Right cardiac atrium (tissue), 5 donors: ENCODE results near the gene MLLT10. TPM values are rescaled to one million over a fixed set of nuclear protein-coding genes. Genes with fewer than 3 reads are reported as not detected.

ENCODE experiments used
- ATAC-seq, 2 donors: fragments of 200-7000 bp; cut with Tn5 transposase; one replicate each; pipeline versions ENCODE4 v1.8.0 to v1.9.1; 2020; ENCODE audit warnings: moderate library complexity in 2 of 2, mild to moderate bottlenecking in 1 of 2
- DNase-seq, 3 donors: peaks; one replicate each; pipeline ENCODE4 v3.0.0-alpha.2; 2020
- H3K27ac ChIP-seq: one replicate; pipeline ENCODE4 v1.5.1; 2013; ENCODE audit warnings: mild to moderate bottlenecking, low read length, control low read depth, moderate library complexity
- H3K27me3 ChIP-seq: one replicate; pipeline ENCODE4 v1.6.1; 2013; ENCODE audit not compliant: control insufficient read depth, insufficient read depth
- H3K4me1 ChIP-seq: one replicate; pipeline ENCODE4 v1.6.1; 2013; ENCODE audit warnings: low read length; ENCODE audit not compliant: control insufficient read depth, insufficient read depth
- H3K4me3 ChIP-seq: one replicate; pipeline ENCODE4 v1.5.1; 2013; ENCODE audit warnings: low read length, control low read depth
- H3K9me3 ChIP-seq: one replicate; pipeline ENCODE4 v1.6.1; 2013; ENCODE audit warnings: low read length; ENCODE audit not compliant: control insufficient read depth
- WGBS: extraction: QIAGEN DNeasy Blood & Tissue Kit; methylation state at CpG from one replicate; pipeline ENCODE4 v1.1.7; 2013; 5-methylcytosine and 5-hydroxymethylcytosine counted together
- intact Hi-C, 4 donors: fragments of 100-400 bp; cut with DNase I; formaldehyde crosslinking; loops; one replicate each; pipeline versions ENCODE4 v1.11.0 to v1.14.0; 2022 to 2023
- polyA plus RNA-seq: library from polyadenylated mRNA; stranded (reverse); fragments of 200-250 nt; gene quantifications from one replicate; pipeline ENCODE4 v1.2.3, GENCODE V29; 2013
- total RNA-seq, 4 donors: library from RNA; stranded (reverse); fragmentation: NEBNext Ultra II Directional; extraction: Animal tissue kit (Norgen Biotek cat#: 25700); gene quantifications; one replicate each; pipeline ENCODE4 v1.2.1, GENCODE V29; 2021
- donor health status: healthy with polysubstance abuse.
- donor health status: DM: no; HTN: yes; CAD: no.
- donor health status: DM: no; HTN: no; CAD: no.
- donor health status: DM: no; HTN: yes; CAD: no; lungs with severe emphysema.
- donor health status: DM: yes; HTN: yes; CAD: no.

Gene MLLT10
- total and polyA plus RNA-seq, 5 donors = 14.1 to 36.1 (median 28.5) TPM

- peak in 2 of 3 donors; percentile 49 to 54 for DNase-seq
- ATAC-seq = peak; percentile 30 to 73
- Histone ChIP-seq H3K4me1 (peaks cover 2% of the 10 kb centered on the region), H3K27ac (peak overlapping the region; percentile 99), H3K27me3 (no peaks in the 10 kb centered on the region), H3K4me3 (peak overlapping the region; percentile 89), H3K9me3 (no peaks in the 10 kb centered on the region)
- WGBS = 18% methylated on average over 16 of the region's 16 CpGs
- intact Hi-C loops = no loop called here
Measured at GRCh38 chr10:21518641-21519396, 15.2 kb upstream of the MLLT10 start.

GRCh38 chr10:21519397-21519933, 14.6 kb upstream of the MLLT10 start:
- WGBS = 12% methylated on average over 11 of the region's 11 CpGs
- Histone ChIP-seq H3K4me1 (peaks cover 2% of the 10 kb centered on the region), H3K27me3 (no peaks in the 10 kb centered on the region), H3K27ac (peak overlapping the region; percentile 89), H3K4me3 (peak overlapping the region; percentile 89), H3K9me3 (no peaks in the 10 kb centered on the region)
- intact Hi-C loops = no loop called here
- ATAC-seq (no peak), DNase-seq (no peak)

- intact Hi-C loops = no loop called here
- ATAC-seq = peak in 1 of 2 donors; percentile 18
- 5% methylated on average over 12 of the region's 12 CpGs for WGBS
Measured at GRCh38 chr10:21519941-21520436, 14.0 kb upstream of the MLLT10 start.

GRCh38 chr10:21520509-21520908, 13.5 kb upstream of the MLLT10 start:
- DNase-seq = no peak
- no peak overlapping the region for H3K27ac ChIP-seq
- H3K4me1 ChIP-seq = peaks cover 2% of the 10 kb centered on the region
- H3K4me3 ChIP-seq = peak overlapping the region; percentile 89
- H3K27me3 ChIP-seq = no peaks in the 10 kb centered on the region
- no peak for ATAC-seq
- intact Hi-C loops = no loop called here
- H3K9me3 ChIP-seq = no peaks in the 10 kb centered on the region

More at GRCh38 chr10:21519941-21520436, 14.0 kb upstream of the MLLT10 start:
- Histone ChIP-seq H3K4me3 (peak overlapping the region; percentile 89), H3K27ac (peak overlapping the region; percentile 89), H3K27me3 (no peaks in the 10 kb centered on the region), H3K4me1 (peaks cover 2% of the 10 kb centered on the region), H3K9me3 (no peaks in the 10 kb centered on the region)
- DNase-seq = no peak

GRCh38 chr10:21520949-21521348, 13.1 kb upstream of the MLLT10 start:
- ATAC-seq = no peak
- intact Hi-C loops = no loop called here
- no peaks in the 10 kb centered on the region for H3K9me3 ChIP-seq
- whole genome bisulfite sequencing = 68% methylated on average over 8 of the region's 8 CpGs
- H3K4me1 ChIP-seq = peaks cover 2% of the 10 kb centered on the region
- no peak for DNase-seq
- H3K27me3 ChIP-seq = no peaks in the 10 kb centered on the region
- no peak overlapping the region for H3K4me3 ChIP-seq
- H3K27ac ChIP-seq = peak overlapping the region; percentile 14

- ATAC-seq (no peak), DNase-seq (no peak)
- Histone ChIP-seq H3K27me3 (no peaks in the 10 kb centered on the region), H3K27ac (no peak overlapping the region), H3K9me3 (no peaks in the 10 kb centered on the region), H3K4me3 (no peak overlapping the region), H3K4me1 (peaks cover 2% of the 10 kb centered on the region)
- intact Hi-C loops = no loop called here
- 77% methylated on average over 4 of the region's 4 CpGs for WGBS
Measured at GRCh38 chr10:21521751-21522533, 12.1 kb upstream of the MLLT10 start.

- DNase-seq = no peak
- Histone ChIP-seq H3K27ac (no peak overlapping the region), H3K9me3 (no peaks in the 10 kb centered on the region), H3K4me3 (no peak overlapping the region), H3K4me1 (peaks cover 2% of the 10 kb centered on the region), H3K27me3 (no peaks in the 10 kb centered on the region)
- intact Hi-C loops = no loop called here
- 68% methylated on average over 1 of the region's 1 CpG for WGBS
- ATAC-seq = no peak
Measured at GRCh38 chr10:21522631-21523406, 11.2 kb upstream of the MLLT10 start.

GRCh38 chr10:21523557-21524008, 10.4 kb upstream of the MLLT10 start:
- Histone ChIP-seq H3K4me3 (peak overlapping the region; percentile 84), H3K4me1 (peaks cover 2% of the 10 kb centered on the region), H3K27ac (peak overlapping the region; percentile 81), H3K9me3 (no peaks in the 10 kb centered on the region), H3K27me3 (no peaks in the 10 kb centered on the region)
- no peak for ATAC-seq
- 39% methylated on average over 3 of the region's 3 CpGs for WGBS
- intact Hi-C loops = no loop called here
- DNase-seq = peak in 2 of 3 donors; percentile 59 to 62

GRCh38 chr10:21524131-21524525, 9.9 kb upstream of the MLLT10 start:
- Histone ChIP-seq H3K4me1 (peaks cover 2% of the 10 kb centered on the region), H3K9me3 (no peaks in the 10 kb centered on the region), H3K27me3 (no peaks in the 10 kb centered on the region), H3K4me3 (peak overlapping the region; percentile 84), H3K27ac (peak overlapping the region; percentile 95)
- DNase-seq (no peak), ATAC-seq (no peak)
- WGBS = 37% methylated on average over 7 of the region's 7 CpGs
- intact Hi-C loops = no loop called here

GRCh38 chr10:21524526-21525366, 9.3 kb upstream of the MLLT10 start:
- ATAC-seq (no peak), DNase-seq (peak in 2 of 3 donors; percentile 55 to 60)
- intact Hi-C loops = no loop called here
- Histone ChIP-seq H3K4me1 (peaks cover 2% of the 10 kb centered on the region), H3K9me3 (no peaks in the 10 kb centered on the region), H3K27me3 (no peaks in the 10 kb centered on the region), H3K27ac (peak overlapping the region; percentile 95), H3K4me3 (peak overlapping the region; percentile 84)
- 7% methylated on average over 23 of the region's 23 CpGs for WGBS
